Left ventricle myocardium inferior (tissue), 1 donor: Measurements from ENCODE around the gene EPHA8. TPM values are rescaled to one million over a fixed set of nuclear protein-coding genes. Genes with fewer than 3 reads are reported as not detected.

Experiments
- DNase-seq: peaks from one replicate; pipeline ENCODE4 v3.0.0-alpha.2; 2020
- H3K27ac ChIP-seq: fragments of 200-600 bp; replicated peaks from 2 replicates; pipeline ENCODE4 v1.8.0; 2021
- H3K27me3 ChIP-seq: fragments of 200-600 bp; 2 replicates; pipeline ENCODE4 v1.8.0; 2021; ENCODE audit warnings: low read depth
- H3K36me3 ChIP-seq: fragments of 200-600 bp; 2 replicates; pipeline ENCODE4 v1.8.0; 2021
- H3K4me1 ChIP-seq: fragments of 200-600 bp; 2 replicates; pipeline ENCODE4 v1.8.0; 2021
- H3K4me3 ChIP-seq: fragments of 200-600 bp; 2 replicates; pipeline ENCODE4 v1.8.0; 2021; ENCODE audit warnings: mild to moderate bottlenecking, moderate library complexity
- H3K9me3 ChIP-seq: fragments of 200-600 bp; replicated peaks from 2 replicates; pipeline ENCODE4 v1.8.0; 2021
- intact Hi-C: fragments of 100-400 bp; cut with micrococcal nuclease; formaldehyde crosslinking; loops from one replicate; pipeline ENCODE4 v1.11.0; 2022
- total RNA-seq: library from RNA; stranded (reverse); fragmentation: NEBNext Ultra II Directional; extraction: Animal tissue kit (Norgen Biotek cat#: 25700); gene quantifications from one replicate; pipeline ENCODE4 v1.2.1, GENCODE V29; 2021
- TF ChIP-seq, protein P1 (sequence below): fragments of 200-600 bp; IDR thresholded peaks from 2 replicates; pipeline ENCODE4 v1.8.0; 2021; ENCODE audit warnings: antibody characterized with exemption, mild to moderate bottlenecking, borderline replicate concordance
- donor health status: DM: no; HTN: yes; CAD: no; lungs with severe emphysema.

Gene EPHA8
- total RNA-seq, 1 donor from 2014 or later: not detected

DNA sequence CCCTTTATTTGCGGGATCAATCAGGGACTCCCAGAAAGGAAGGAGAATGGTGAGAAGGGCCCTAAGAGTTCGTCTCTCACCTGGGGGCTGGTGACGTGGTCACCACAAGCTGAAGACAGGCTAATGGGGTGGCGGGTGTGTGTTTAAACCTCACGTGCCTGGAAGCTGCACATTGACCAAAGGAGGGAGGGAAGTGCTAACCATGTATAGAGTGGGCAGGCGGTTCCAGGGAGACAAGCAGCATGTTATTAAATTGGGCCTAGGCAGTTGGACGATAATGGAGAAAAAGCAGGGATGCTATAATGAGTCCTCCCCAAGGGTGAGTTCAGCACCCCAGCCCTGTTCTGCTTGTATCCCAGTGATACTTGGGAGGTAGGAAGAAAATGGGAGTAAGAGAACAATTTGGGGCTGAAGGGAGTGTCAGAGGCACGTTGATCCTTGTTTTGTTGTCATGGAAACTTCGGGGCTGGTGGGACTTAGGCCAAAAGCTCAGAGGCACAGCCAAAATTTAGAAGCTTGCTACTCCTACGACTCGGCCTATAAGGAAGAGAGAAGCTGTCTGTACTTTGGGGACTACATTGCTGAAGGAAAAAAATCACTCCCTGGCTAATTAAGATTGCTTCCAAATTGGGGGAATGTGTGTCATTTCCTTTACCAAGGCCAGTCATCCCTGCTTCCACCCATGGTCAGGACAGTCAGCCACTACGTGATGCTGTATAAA is 33.2 kb upstream of the EPHA8 start:
- peaks cover 30% of the 10 kb centered on the region for H3K36me3 ChIP-seq
- TF ChIP-seq, protein P1, sequence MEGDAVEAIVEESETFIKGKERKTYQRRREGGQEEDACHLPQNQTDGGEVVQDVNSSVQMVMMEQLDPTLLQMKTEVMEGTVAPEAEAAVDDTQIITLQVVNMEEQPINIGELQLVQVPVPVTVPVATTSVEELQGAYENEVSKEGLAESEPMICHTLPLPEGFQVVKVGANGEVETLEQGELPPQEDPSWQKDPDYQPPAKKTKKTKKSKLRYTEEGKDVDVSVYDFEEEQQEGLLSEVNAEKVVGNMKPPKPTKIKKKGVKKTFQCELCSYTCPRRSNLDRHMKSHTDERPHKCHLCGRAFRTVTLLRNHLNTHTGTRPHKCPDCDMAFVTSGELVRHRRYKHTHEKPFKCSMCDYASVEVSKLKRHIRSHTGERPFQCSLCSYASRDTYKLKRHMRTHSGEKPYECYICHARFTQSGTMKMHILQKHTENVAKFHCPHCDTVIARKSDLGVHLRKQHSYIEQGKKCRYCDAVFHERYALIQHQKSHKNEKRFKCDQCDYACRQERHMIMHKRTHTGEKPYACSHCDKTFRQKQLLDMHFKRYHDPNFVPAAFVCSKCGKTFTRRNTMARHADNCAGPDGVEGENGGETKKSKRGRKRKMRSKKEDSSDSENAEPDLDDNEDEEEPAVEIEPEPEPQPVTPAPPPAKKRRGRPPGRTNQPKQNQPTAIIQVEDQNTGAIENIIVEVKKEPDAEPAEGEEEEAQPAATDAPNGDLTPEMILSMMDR: no peak
- H3K4me1 ChIP-seq: peaks cover 25% of the 10 kb centered on the region
- no peaks in the 10 kb centered on the region for H3K9me3 ChIP-seq
- peak overlapping the region; percentile 51 for H3K27ac ChIP-seq
- no peaks in the 10 kb centered on the region for H3K27me3 ChIP-seq
- H3K4me3 ChIP-seq: no peak overlapping the region
- intact Hi-C loops: no loop called here
- DNase-seq: peak; percentile 29

DNA sequence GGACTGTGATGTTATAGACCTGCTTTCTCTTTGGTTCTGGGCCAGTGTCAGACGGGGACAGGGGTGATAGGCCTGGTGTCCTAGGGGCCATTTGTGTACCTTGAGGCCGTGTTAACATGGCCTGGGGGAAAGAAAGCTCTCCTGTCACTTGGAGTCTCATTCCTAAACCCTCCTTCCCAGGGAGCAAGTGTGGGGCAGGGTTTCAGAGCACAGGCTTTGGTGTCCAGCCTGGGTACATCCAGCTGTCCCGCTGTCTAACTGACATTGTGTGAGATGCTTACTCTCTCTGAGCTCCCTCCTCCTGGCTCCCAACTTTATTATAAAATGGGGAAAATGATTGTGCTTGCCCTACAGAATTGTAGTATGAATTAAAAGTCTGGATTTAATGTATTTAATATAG is 32.6 kb upstream of the EPHA8 start:
- H3K9me3 ChIP-seq: no peaks in the 10 kb centered on the region
- intact Hi-C loops: no loop called here
- TF ChIP-seq, protein P1: no peak
- H3K4me1 ChIP-seq: peaks cover 25% of the 10 kb centered on the region
- H3K36me3 ChIP-seq: peaks cover 23% of the 10 kb centered on the region
- no peak for DNase-seq
- H3K4me3 ChIP-seq: no peak overlapping the region
- H3K27ac ChIP-seq: peak overlapping the region; percentile 51
- no peaks in the 10 kb centered on the region for H3K27me3 ChIP-seq

DNA sequence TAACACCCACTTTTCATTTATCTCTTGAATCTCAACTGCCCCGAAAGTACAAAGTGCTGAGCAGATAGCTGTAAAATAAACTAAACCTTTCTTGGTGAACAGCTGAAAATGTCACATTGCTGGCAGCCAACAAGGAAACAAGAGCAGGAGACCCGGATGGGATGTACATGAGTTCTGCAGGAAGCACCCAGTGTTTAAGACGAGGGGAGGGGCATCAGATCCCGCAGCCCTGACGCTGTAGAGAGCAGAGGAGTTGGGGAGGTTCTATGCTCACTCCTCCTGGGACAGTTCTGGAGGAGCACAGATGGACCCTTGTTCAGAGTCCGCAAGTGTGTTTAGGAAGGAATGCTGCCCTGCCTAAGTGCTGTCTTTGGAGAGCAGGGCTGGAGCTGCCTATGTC is 32.0 kb upstream of the EPHA8 start:
- intact Hi-C loops: no loop called here
- Histone ChIP-seq H3K9me3 (no peaks in the 10 kb centered on the region), H3K27ac (no peak overlapping the region), H3K4me1 (peaks cover 25% of the 10 kb centered on the region), H3K27me3 (no peaks in the 10 kb centered on the region), H3K36me3 (peaks cover 18% of the 10 kb centered on the region), H3K4me3 (no peak overlapping the region)
- no peak for DNase-seq
- TF ChIP-seq, protein P1: no peak

DNA sequence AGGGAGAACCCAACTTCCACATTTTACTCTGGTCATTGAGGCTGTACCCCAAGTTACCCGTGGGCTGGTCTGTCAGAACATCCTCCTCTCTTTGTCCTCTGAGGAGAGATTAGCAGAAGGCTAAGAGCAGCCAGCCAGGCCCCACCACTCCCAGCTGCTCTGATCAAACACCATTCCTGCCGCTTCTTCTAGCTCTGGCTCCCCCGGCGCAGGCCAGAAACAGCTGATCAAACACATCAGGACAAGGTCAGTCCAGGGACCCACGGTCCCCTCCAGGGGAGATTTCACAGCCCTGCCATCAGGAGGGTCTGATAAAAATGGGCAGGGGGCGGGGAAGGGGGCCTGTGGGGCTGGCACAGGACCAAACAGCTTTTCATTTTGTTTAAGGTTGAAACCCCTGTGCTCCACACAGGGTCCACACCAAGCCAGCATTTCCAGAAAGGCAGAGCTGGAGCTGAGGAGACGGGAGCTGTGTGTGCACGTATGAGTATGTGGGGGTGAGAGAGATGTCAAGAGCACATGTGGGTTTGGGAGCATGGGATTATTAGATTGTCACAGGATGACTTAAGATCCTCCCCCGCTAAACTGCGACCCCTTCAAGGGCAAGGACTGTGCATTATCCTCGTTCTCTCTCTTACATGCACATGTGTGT is 29.9 kb upstream of the EPHA8 start:
- Histone ChIP-seq H3K4me1 (peaks cover 25% of the 10 kb centered on the region), H3K9me3 (no peaks in the 10 kb centered on the region), H3K27ac (no peak overlapping the region), H3K4me3 (no peak overlapping the region), H3K27me3 (no peaks in the 10 kb centered on the region), H3K36me3 (no peaks in the 10 kb centered on the region)
- intact Hi-C loops: no loop called here
- TF ChIP-seq, protein P1: no peak
- no peak for DNase-seq

DNA sequence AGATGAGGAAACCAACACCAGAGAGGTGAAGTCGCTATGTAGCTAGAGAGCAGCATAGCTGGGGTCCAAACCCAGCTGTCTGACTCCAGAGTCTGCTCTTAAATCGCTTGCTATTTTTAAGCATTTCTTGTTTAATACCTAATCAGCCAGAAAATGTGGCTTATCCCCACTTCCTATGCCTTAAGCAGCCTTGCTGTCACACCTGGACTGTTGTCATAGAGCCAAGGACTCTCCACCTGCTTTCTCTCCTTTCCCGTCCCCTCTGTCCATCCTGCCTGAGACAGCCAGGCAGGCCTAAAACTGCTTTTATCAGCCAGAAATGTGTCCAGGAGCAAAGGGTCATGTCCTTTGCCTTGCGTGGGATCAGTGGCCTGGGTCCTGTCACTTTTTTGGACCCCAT is 28.3 kb upstream of the EPHA8 start:
- H3K27ac ChIP-seq: no peak overlapping the region
- H3K4me1 ChIP-seq: peaks cover 22% of the 10 kb centered on the region
- no peaks in the 10 kb centered on the region for H3K9me3 ChIP-seq
- TF ChIP-seq, protein P1: no peak
- intact Hi-C loops: no loop called here
- H3K36me3 ChIP-seq: no peaks in the 10 kb centered on the region
- no peak overlapping the region for H3K4me3 ChIP-seq
- no peaks in the 10 kb centered on the region for H3K27me3 ChIP-seq
- DNase-seq: no peak
